CD14-positive monocyte (primary cell): ENCODE measurements around the gene SEC63. TPM values are rescaled to one million over a fixed set of nuclear protein-coding genes. Genes with fewer than 3 reads are reported as not detected.
A peak's percentile ranks its signal among the peaks of the same experiment; 100 is the strongest.

ENCODE experiments used
- DNase-seq, 3 donors: peaks; one replicate each; pipeline ENCODE4 v3.0.0-alpha.2; 2011 to 2022
- H2AFZ ChIP-seq: 2 replicates; pipeline ENCODE4 v1.6.0; 2012; ENCODE audit warnings: mild to moderate bottlenecking, low read depth, low read length, inconsistent platforms; ENCODE audit not compliant: insufficient read depth, poor library complexity, severe bottlenecking
- H3K27ac ChIP-seq, 2 donors: 1 replicate in 1 of 2; 2 replicates in 1 of 2; pipeline ENCODE4 v1.5.1; 2012 to 2013; ENCODE audit warnings: low read length in 2 of 2, control low read depth in 1 of 2, inconsistent platforms in 1 of 2, low read depth in 1 of 2, mild to moderate bottlenecking in 1 of 2
- H3K27me3 ChIP-seq, 2 donors: one replicate each; pipeline versions ENCODE4 v1.6.0 to v1.6.1; 2011 to 2013; ENCODE audit warnings: low read length in 2 of 2; ENCODE audit not compliant: control insufficient read depth in 2 of 2, insufficient read depth in 2 of 2
- H3K36me3 ChIP-seq, 2 donors: replicated peaks in 1 of 2; 1 replicate in 1 of 2; 2 replicates in 1 of 2; pipeline versions ENCODE4 v1.5.1 to v1.6.1; 2012 to 2013; ENCODE audit warnings: low read length in 2 of 2, control low read depth in 1 of 2, inconsistent platforms in 1 of 2, mild to moderate bottlenecking in 1 of 2; ENCODE audit not compliant: insufficient read depth in 2 of 2, control insufficient read depth in 1 of 2
- H3K4me1 ChIP-seq, 2 donors: 1 replicate in 1 of 2; 2 replicates in 1 of 2; pipeline versions ENCODE4 v1.5.1 to v1.6.1; 2012 to 2013; ENCODE audit warnings: low read length in 2 of 2, control low read depth in 1 of 2, inconsistent platforms in 1 of 2, mild to moderate bottlenecking in 1 of 2, moderate library complexity in 1 of 2; ENCODE audit not compliant: insufficient read depth in 2 of 2, control insufficient read depth in 1 of 2
- H3K4me2 ChIP-seq: replicated peaks from 2 replicates; pipeline ENCODE3; 2012; ENCODE audit warnings: low read length, moderate library complexity, mild to moderate bottlenecking; ENCODE audit not compliant: poor library complexity, severe bottlenecking; ENCODE audit errors: extremely low read depth
- H3K4me3 ChIP-seq, 3 experiments: fragments of 200-600 bp in 1 of 3; sonication (generic) in 1 of 3; replicated peaks in 1 of 3; 1 replicate in 2 of 3; 2 replicates in 1 of 3; pipeline ENCODE4 v1.5.1; 2011 to 2013; ENCODE audit warnings: low read length in 3 of 3, mild to moderate bottlenecking in 3 of 3, control low read depth in 2 of 3, low read depth in 2 of 3, inconsistent platforms in 1 of 3, moderate library complexity in 1 of 3
- H3K79me2 ChIP-seq: 2 replicates; pipeline ENCODE4 v1.6.0; 2012; ENCODE audit warnings: mild to moderate bottlenecking, control low read depth, inconsistent platforms, low read length, moderate library complexity; ENCODE audit not compliant: insufficient read depth
- H3K9ac ChIP-seq: 2 replicates; pipeline ENCODE4 v1.6.0; 2017; ENCODE audit warnings: low read length, mild to moderate bottlenecking; ENCODE audit not compliant: insufficient read depth, poor library complexity, severe bottlenecking
- H3K9me3 ChIP-seq, 2 donors: replicated peaks in 1 of 2; 1 replicate in 1 of 2; 2 replicates in 1 of 2; pipeline versions ENCODE4 v1.5.1 to v1.6.1; 2012 to 2013; ENCODE audit warnings: low read length in 2 of 2, control low read depth in 1 of 2; ENCODE audit not compliant: control insufficient read depth in 1 of 2, insufficient read depth in 1 of 2
- H4K20me1 ChIP-seq: 2 replicates; pipeline ENCODE4 v1.6.0; 2012; ENCODE audit warnings: mild to moderate bottlenecking, low read length, control low read depth, moderate library complexity; ENCODE audit not compliant: insufficient read depth
- H3K27ac Mint-ChIP-seq, 7 donors: one replicate each; pipeline ENCODE4 v1.8.0; 2020; ENCODE audit warnings: mild to moderate bottlenecking in 7 of 7, mixed read lengths in 7 of 7, moderate library complexity in 6 of 7, inconsistent platforms in 2 of 7
- H3K27me3 Mint-ChIP-seq, 3 donors: one replicate each; pipeline ENCODE4 v1.8.0; 2021 to 2022; ENCODE audit warnings: low read depth in 3 of 3, mild to moderate bottlenecking in 3 of 3, mixed read lengths in 3 of 3, moderate library complexity in 3 of 3, inconsistent platforms in 1 of 3
- H3K36me3 Mint-ChIP-seq, 2 donors: one replicate each; pipeline ENCODE4 v1.8.0; 2020; ENCODE audit warnings: mixed read lengths in 2 of 2, inconsistent platforms in 1 of 2, mild to moderate bottlenecking in 1 of 2
- H3K4me1 Mint-ChIP-seq: one replicate; pipeline ENCODE4 v1.8.0; 2020; ENCODE audit warnings: mild to moderate bottlenecking, mixed read lengths
- H3K4me3 Mint-ChIP-seq, 2 donors: one replicate each; pipeline ENCODE4 v1.8.0; 2020; ENCODE audit warnings: mild to moderate bottlenecking in 2 of 2, mixed read lengths in 2 of 2, moderate library complexity in 1 of 2
- H3K9me3 Mint-ChIP-seq, 7 donors: one replicate each; pipeline ENCODE4 v1.8.0; 2020 to 2022; ENCODE audit warnings: mixed read lengths in 7 of 7, mild to moderate bottlenecking in 6 of 7, moderate library complexity in 6 of 7, inconsistent platforms in 2 of 7
- WGBS: methylation state at CpG from one replicate; pipeline ENCODE4 v1.1.5; 2013; ENCODE audit warnings: missing lambda C conversion rate; ENCODE audit not compliant: insufficient coverage; 5-methylcytosine and 5-hydroxymethylcytosine counted together
- intact Hi-C, 2 donors: fragments of 100-400 bp; cut with micrococcal nuclease; formaldehyde crosslinking; loops; one replicate each; pipeline versions ENCODE4 v1.15.0 to v1.15.1; 2023
- polyA plus RNA-seq, 3 donors: library from polyadenylated mRNA; depleted of rRNA in 1 of 3; unstranded in 2 of 3; stranded (reverse) in 1 of 3; fragments of 300-500 nt in 2 of 3; fragments of >200 nt in 1 of 3; fragmentation: Illumina TruSeq in 2 of 3; gene quantifications; 1 replicate in 2 of 3; 2 replicates in 1 of 3; pipeline ENCODE4 v1.2.3, GENCODE V29; 2012 to 2021
- TF ChIP-seq, protein P1 (sequence below): fragments of 200-600 bp; IDR thresholded peaks from one replicate; pipeline ENCODE4 v1.8.0; 2022; ENCODE audit warnings: antibody characterized with exemption, mild to moderate bottlenecking

Gene SEC63
- polyA plus RNA-seq, 3 donors, result 12.0 to 33.7 (median 12.7) TPM

DNA sequence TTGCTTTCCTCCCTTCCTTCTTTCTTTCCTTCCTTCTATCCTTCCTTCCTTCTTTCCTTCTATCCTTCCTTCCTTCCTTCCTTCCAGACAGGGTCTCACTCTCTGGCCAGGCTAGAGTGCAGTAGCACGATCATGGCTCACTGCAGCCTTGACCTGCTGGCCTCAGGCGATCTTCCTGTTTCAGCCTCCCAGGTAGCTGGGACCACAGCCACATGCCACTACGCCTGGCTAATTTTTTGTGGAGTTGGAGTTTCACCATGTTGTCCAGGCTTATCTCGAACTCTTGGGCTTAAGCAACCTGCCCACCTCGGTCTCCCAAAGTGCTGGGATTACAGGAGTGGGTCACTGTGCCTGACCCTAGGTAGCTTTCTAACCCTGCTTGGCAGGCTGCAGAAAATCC, 12.2 kb upstream of the SEC63 start:
- Histone ChIP-seq H3K36me3 (no peaks in the 10 kb centered on the region), H3K27ac (no peak overlapping the region), H2AFZ (no peak overlapping the region), H4K20me1 (no peaks in the 10 kb centered on the region), H3K4me2 (no peak overlapping the region), H3K79me2 (no peaks in the 10 kb centered on the region), H3K27me3 (peaks cover 0 to 3% of the 10 kb centered on the region in 2 donors), H3K4me1 (no peaks in the 10 kb centered on the region), H3K9me3 (no peaks in the 10 kb centered on the region), H3K4me3 (no peak overlapping the region), H3K9ac (no peak overlapping the region)
- Mint-ChIP-seq H3K4me1 (no peaks in the 10 kb centered on the region), H3K27ac (peak overlapping the region in 1 of 7 donors; percentile 10), H3K4me3 (no peak overlapping the region), H3K27me3 (peaks cover 7 to 13% (median 8%) of the 10 kb centered on the region in 3 donors), H3K36me3 (no peaks in the 10 kb centered on the region), H3K9me3 (peaks cover 0 to 1% (median 0%) of the 10 kb centered on the region in 7 donors)
- DNase-seq, result no peak
- intact Hi-C loops, result no loop called here
- 98% methylated on average over 5 of the region's 5 CpGs for WGBS
- TF ChIP-seq, protein P1, sequence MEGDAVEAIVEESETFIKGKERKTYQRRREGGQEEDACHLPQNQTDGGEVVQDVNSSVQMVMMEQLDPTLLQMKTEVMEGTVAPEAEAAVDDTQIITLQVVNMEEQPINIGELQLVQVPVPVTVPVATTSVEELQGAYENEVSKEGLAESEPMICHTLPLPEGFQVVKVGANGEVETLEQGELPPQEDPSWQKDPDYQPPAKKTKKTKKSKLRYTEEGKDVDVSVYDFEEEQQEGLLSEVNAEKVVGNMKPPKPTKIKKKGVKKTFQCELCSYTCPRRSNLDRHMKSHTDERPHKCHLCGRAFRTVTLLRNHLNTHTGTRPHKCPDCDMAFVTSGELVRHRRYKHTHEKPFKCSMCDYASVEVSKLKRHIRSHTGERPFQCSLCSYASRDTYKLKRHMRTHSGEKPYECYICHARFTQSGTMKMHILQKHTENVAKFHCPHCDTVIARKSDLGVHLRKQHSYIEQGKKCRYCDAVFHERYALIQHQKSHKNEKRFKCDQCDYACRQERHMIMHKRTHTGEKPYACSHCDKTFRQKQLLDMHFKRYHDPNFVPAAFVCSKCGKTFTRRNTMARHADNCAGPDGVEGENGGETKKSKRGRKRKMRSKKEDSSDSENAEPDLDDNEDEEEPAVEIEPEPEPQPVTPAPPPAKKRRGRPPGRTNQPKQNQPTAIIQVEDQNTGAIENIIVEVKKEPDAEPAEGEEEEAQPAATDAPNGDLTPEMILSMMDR, result no peak

DNA sequence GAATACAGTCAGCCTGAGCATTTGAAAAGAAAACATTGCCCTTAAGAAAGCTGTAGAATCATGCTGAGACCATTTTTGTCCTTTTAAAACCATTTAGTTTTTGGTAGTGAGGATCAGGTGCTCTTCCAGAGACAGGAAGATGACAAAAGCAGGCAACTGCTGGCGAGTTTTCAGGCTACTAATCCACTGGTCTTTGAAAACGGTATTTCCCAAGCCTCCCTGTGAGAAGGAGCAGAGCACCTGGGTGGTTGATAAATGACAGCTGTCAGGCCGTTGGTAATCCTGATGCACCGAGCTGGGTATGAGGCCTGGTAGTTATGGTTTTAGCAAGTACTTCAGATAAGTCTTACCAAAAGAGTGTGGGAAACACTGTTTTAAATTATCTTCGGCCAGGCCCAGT, 10.1 kb upstream of the SEC63 start:
- WGBS, result 94% methylated on average over 5 of the region's 5 CpGs
- H3K36me3 ChIP-seq, result no peaks in the 10 kb centered on the region
- no peak overlapping the region for H3K4me3 Mint-ChIP-seq
- intact Hi-C loops, result loop anchor here in 1 of 2 donors (10.0 kb wide), 1 partner anchor 1127 kb away; the partner anchor contains the start of genes CEP57L1 and SESN1
- H3K4me1 Mint-ChIP-seq, result no peaks in the 10 kb centered on the region
- DNase-seq, result no peak
- H3K9ac ChIP-seq, result no peak overlapping the region
- no peaks in the 10 kb centered on the region for H3K79me2 ChIP-seq
- H3K27ac Mint-ChIP-seq, result no peak overlapping the region
- H3K27ac ChIP-seq, result no peak overlapping the region
- TF ChIP-seq, protein P1, result no peak
- no peak overlapping the region for H2AFZ ChIP-seq
- no peaks in the 10 kb centered on the region for H3K36me3 Mint-ChIP-seq
- H3K4me1 ChIP-seq, result no peaks in the 10 kb centered on the region
- no peaks in the 10 kb centered on the region for H3K9me3 ChIP-seq
- H3K4me3 ChIP-seq, result no peak overlapping the region
- H3K4me2 ChIP-seq, result no peak overlapping the region
- peaks cover 7 to 9% (median 8%) of the 10 kb centered on the region in 3 donors for H3K27me3 Mint-ChIP-seq
- H4K20me1 ChIP-seq, result no peaks in the 10 kb centered on the region
- peaks cover 0 to 1% (median 0%) of the 10 kb centered on the region in 7 donors for H3K9me3 Mint-ChIP-seq
- H3K27me3 ChIP-seq, result peaks cover 0 to 3% of the 10 kb centered on the region in 2 donors
